HL-60 (cell line): ENCODE measurements around the gene LLCFC1.

ENCODE experiments used
- GABPA ChIP-seq: IDR thresholded peaks from 2 replicates; pipeline ENCODE4 v1.6.1; 2012; ENCODE audit warnings: low read depth
- POLR2AphosphoS5 ChIP-seq: IDR thresholded peaks from 2 replicates; pipeline ENCODE4 v1.6.1; 2012; ENCODE audit warnings: low read depth
- TF ChIP-seq, protein P1 (sequence below): IDR thresholded peaks from one replicate; pipeline ENCODE4 v1.5.1; 2011; ENCODE audit warnings: low read length, control low read depth, inconsistent platforms; ENCODE audit not compliant: insufficient read depth
- TF ChIP-seq, protein P2 (sequence below): IDR thresholded peaks from 2 replicates; pipeline ENCODE4 v1.6.1; 2012; ENCODE audit warnings: low read depth; ENCODE audit not compliant: insufficient replicate concordance

DNA sequence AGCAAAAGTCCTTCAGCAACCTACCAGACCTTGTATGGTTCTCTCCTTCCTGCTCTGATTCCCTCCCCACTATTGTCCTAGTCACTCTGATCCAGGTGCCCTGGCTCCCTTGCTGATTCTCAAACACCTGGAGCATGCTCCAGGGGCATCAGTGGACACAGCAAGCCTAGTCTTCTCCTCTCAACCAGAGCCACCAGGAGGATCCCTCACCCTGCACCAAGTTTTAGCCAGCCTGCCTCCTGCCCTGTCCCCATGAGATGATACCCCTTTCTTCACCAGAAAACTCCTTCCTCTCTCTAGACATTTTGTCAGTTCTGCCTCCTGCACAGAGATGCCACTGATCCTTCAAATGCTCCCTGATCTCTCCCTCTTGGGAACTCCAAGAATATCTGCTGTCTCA, 11.0 kb downstream of the LLCFC1 start:
- TF ChIP-seq, protein P1, sequence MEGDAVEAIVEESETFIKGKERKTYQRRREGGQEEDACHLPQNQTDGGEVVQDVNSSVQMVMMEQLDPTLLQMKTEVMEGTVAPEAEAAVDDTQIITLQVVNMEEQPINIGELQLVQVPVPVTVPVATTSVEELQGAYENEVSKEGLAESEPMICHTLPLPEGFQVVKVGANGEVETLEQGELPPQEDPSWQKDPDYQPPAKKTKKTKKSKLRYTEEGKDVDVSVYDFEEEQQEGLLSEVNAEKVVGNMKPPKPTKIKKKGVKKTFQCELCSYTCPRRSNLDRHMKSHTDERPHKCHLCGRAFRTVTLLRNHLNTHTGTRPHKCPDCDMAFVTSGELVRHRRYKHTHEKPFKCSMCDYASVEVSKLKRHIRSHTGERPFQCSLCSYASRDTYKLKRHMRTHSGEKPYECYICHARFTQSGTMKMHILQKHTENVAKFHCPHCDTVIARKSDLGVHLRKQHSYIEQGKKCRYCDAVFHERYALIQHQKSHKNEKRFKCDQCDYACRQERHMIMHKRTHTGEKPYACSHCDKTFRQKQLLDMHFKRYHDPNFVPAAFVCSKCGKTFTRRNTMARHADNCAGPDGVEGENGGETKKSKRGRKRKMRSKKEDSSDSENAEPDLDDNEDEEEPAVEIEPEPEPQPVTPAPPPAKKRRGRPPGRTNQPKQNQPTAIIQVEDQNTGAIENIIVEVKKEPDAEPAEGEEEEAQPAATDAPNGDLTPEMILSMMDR, result no peak
- no peak for TF ChIP-seq GABPA
- TF ChIP-seq, protein P2, sequence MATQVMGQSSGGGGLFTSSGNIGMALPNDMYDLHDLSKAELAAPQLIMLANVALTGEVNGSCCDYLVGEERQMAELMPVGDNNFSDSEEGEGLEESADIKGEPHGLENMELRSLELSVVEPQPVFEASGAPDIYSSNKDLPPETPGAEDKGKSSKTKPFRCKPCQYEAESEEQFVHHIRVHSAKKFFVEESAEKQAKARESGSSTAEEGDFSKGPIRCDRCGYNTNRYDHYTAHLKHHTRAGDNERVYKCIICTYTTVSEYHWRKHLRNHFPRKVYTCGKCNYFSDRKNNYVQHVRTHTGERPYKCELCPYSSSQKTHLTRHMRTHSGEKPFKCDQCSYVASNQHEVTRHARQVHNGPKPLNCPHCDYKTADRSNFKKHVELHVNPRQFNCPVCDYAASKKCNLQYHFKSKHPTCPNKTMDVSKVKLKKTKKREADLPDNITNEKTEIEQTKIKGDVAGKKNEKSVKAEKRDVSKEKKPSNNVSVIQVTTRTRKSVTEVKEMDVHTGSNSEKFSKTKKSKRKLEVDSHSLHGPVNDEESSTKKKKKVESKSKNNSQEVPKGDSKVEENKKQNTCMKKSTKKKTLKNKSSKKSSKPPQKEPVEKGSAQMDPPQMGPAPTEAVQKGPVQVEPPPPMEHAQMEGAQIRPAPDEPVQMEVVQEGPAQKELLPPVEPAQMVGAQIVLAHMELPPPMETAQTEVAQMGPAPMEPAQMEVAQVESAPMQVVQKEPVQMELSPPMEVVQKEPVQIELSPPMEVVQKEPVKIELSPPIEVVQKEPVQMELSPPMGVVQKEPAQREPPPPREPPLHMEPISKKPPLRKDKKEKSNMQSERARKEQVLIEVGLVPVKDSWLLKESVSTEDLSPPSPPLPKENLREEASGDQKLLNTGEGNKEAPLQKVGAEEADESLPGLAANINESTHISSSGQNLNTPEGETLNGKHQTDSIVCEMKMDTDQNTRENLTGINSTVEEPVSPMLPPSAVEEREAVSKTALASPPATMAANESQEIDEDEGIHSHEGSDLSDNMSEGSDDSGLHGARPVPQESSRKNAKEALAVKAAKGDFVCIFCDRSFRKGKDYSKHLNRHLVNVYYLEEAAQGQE, result no peak
- TF ChIP-seq POLR2AphosphoS5, result no peak
